ENCODE results near the gene XPA. TPM values are rescaled to one million over a fixed set of nuclear protein-coding genes. Genes with fewer than 3 reads are reported as not detected.

XPA gene
- total and polyA plus RNA-seq, 8 donors = 4.9 to 12.6 (median 7.0) TPM

DNA sequence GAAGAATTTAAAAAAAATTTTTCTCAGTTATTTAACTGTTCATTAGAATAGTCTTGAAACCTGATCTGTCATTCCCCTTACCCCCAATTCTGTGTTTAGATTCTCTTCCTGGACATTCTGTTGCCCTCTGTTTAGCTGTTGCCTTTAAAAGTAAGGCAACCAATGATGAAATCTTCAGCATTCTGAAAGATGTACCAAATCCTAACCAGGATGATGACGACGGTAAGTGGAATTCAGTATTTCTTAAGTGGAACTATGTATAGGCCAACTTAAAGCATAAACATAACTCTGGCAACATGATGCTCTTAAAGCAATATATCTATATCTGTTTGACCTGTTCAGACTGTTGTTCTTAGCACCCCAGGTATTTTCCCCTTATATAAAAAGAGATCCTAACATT, 36.3 kb downstream of the XPA start:
- peaks cover 3 to 68% (median 23%) of the 10 kb centered on the region in 3 donors for H3K36me3 ChIP-seq
- ATAC-seq = no peak
- H3K4me3 ChIP-seq = no peak overlapping the region
- H3K27me3 ChIP-seq = no peaks in the 10 kb centered on the region
- intact Hi-C loops (cut with DNase I) = no loop called here
- DNase-seq = no peak
- no peaks in the 10 kb centered on the region for H3K4me1 ChIP-seq
- no peaks in the 10 kb centered on the region for H3K9me3 ChIP-seq
- H3K27ac ChIP-seq = no peak overlapping the region
- TF ChIP-seq, protein P1, sequence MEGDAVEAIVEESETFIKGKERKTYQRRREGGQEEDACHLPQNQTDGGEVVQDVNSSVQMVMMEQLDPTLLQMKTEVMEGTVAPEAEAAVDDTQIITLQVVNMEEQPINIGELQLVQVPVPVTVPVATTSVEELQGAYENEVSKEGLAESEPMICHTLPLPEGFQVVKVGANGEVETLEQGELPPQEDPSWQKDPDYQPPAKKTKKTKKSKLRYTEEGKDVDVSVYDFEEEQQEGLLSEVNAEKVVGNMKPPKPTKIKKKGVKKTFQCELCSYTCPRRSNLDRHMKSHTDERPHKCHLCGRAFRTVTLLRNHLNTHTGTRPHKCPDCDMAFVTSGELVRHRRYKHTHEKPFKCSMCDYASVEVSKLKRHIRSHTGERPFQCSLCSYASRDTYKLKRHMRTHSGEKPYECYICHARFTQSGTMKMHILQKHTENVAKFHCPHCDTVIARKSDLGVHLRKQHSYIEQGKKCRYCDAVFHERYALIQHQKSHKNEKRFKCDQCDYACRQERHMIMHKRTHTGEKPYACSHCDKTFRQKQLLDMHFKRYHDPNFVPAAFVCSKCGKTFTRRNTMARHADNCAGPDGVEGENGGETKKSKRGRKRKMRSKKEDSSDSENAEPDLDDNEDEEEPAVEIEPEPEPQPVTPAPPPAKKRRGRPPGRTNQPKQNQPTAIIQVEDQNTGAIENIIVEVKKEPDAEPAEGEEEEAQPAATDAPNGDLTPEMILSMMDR (IDR thresholded peaks at IDR 0.05) = no peak
- 90 to 95% methylated on average over 2 of the region's 2 CpGs for WGBS, 2 donors
- FAIRE-seq = no peak

DNA sequence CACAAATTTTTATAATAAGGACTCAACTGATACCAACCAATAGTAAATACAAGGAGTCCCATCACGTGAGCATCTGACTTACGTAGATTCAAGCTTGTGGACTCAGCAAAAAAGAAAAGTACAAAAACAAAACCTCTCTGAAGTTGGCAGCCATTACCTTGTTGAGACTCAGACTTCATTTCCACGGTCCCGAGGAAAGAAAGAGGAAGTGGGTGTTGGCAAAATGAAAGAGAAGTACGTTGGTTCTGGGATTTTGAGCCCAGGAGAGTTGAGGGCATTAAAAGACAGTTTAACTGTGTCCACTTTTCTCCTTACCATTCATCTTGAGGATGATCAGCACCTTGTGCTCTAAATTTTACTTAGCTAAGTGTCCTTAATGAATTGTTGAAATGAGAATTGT, 36.8 kb downstream of the XPA start:
- FAIRE-seq = no peak
- no peaks in the 10 kb centered on the region for H3K9me3 ChIP-seq
- H3K36me3 ChIP-seq = peaks cover 3 to 68% (median 23%) of the 10 kb centered on the region in 3 donors
- peak in 2 of 4 donors; percentile 20 to 32 for ATAC-seq
- intact Hi-C loops (cut with DNase I) = no loop called here
- no peak overlapping the region for H3K4me3 ChIP-seq
- no peak for DNase-seq
- H3K27ac ChIP-seq = no peak overlapping the region
- no peaks in the 10 kb centered on the region for H3K4me1 ChIP-seq
- WGBS, 2 donors = 85 to 88% methylated on average over 5 of the region's 5 CpGs
- TF ChIP-seq, protein P1 (IDR thresholded peaks at IDR 0.05) = no peak
- no peaks in the 10 kb centered on the region for H3K27me3 ChIP-seq

DNA sequence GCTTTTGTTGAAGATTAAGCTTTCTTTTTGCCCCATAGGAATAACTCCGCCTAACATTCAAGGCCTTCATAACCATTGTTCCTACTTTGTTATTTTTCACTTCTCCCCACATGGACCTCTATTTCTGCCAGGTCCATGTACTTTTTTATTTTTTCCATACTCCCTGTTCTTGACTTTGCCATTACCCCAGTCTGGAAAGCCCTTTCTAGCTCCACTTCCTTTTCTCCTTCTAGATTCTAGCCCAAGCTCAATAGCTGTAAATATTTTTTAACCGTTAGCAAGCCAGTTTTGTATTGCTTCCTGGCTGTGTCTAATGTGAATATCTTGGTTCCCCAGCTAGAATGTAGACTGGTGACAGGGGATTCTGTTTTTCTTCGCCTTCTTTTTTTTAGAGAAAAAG, 37.4 kb downstream of the XPA start:
- no peak for DNase-seq
- FAIRE-seq = no peak
- Histone ChIP-seq H3K4me3 (no peak overlapping the region), H3K4me1 (no peaks in the 10 kb centered on the region), H3K27ac (no peak overlapping the region), H3K36me3 (peaks cover 3 to 68% (median 23%) of the 10 kb centered on the region in 3 donors), H3K27me3 (no peaks in the 10 kb centered on the region), H3K9me3 (no peaks in the 10 kb centered on the region)
- 90 to 91% methylated on average over 3 of the region's 3 CpGs for WGBS, 2 donors
- no peak for ATAC-seq
- TF ChIP-seq, protein P1 (IDR thresholded peaks at IDR 0.05) = no peak
- intact Hi-C loops (cut with DNase I) = no loop called here

GRCh38 chr9:97658707-97659106, 38.4 kb downstream of the XPA start:
- TF ChIP-seq, protein P1 (IDR thresholded peaks at IDR 0.05) = no peak
- 57 to 59% methylated on average over 1 of the region's 1 CpG for WGBS, 2 donors
- intact Hi-C loops (cut with DNase I) = no loop called here
- no peak for FAIRE-seq
- no peaks in the 10 kb centered on the region for H3K9me3 ChIP-seq
- H3K27me3 ChIP-seq = no peaks in the 10 kb centered on the region
- ATAC-seq = no peak
- no peak overlapping the region for H3K27ac ChIP-seq
- no peak overlapping the region for H3K4me3 ChIP-seq
- DNase-seq = no peak
- H3K4me1 ChIP-seq = no peaks in the 10 kb centered on the region
- H3K36me3 ChIP-seq = peaks cover 3 to 70% (median 17%) of the 10 kb centered on the region in 3 donors

GRCh38 chr9:97651646-97652045, 45.5 kb downstream of the XPA start:
- intact Hi-C loops (cut with DNase I) = no loop called here
- no peak for ATAC-seq
- WGBS, 2 donors = 80 to 81% methylated on average over 3 of the region's 3 CpGs
- Histone ChIP-seq H3K27ac (no peak overlapping the region), H3K4me3 (no peak overlapping the region), H3K4me1 (no peaks in the 10 kb centered on the region), H3K36me3 (peaks cover 4 to 65% (median 5%) of the 10 kb centered on the region in 3 donors), H3K27me3 (no peaks in the 10 kb centered on the region), H3K9me3 (no peaks in the 10 kb centered on the region)
- TF ChIP-seq, protein P1 (IDR thresholded peaks at IDR 0.05) = no peak
- DNase-seq = no peak
- no peak for FAIRE-seq

Data from pancreas (tissue), 10 donors.